SU-DHL-6 (cell line): ENCODE results near the gene SP3.

Experiments
- H2AFZ ChIP-seq: fragments of 200-600 bp; sonication (generic); 2 replicates; pipeline ENCODE4 v1.6.1; 2014; ENCODE audit warnings: low read depth, mild to moderate bottlenecking, moderate library complexity, mixed read lengths, antibody characterized with exemption, low read length; ENCODE audit not compliant: severe bottlenecking
- H3F3A ChIP-seq: fragments of 200-600 bp; shearing (Covaris generic); 2 replicates; pipeline ENCODE4 v1.6.0; 2016; ENCODE audit warnings: antibody characterized with exemption, mild to moderate bottlenecking; ENCODE audit not compliant: insufficient read depth
- H3K27ac ChIP-seq: fragments of 200-600 bp; sonication (generic); 2 replicates; pipeline ENCODE4 v1.5.1; 2016; ENCODE audit warnings: low read depth, mild to moderate bottlenecking, low read length, moderate library complexity, mixed read lengths
- H3K27me3 ChIP-seq: fragments of 200-600 bp; sonication (generic), shearing (Covaris generic); 2 replicates; pipeline ENCODE4 v1.6.0; 2014; ENCODE audit warnings: mild to moderate bottlenecking, low read length
- H3K36me3 ChIP-seq: fragments of 200-600 bp; sonication (generic); 2 replicates; pipeline ENCODE4 v1.6.1; 2014; ENCODE audit warnings: mild to moderate bottlenecking, low read length, mixed read lengths
- H3K4me2 ChIP-seq: fragments of 300-600, 200-600 bp; shearing (Covaris generic), sonication (generic); 2 replicates; pipeline ENCODE4 v1.6.0; 2014; ENCODE audit warnings: low read length, low read depth, mild to moderate bottlenecking; ENCODE audit not compliant: poor library complexity, severe bottlenecking
- H3K4me3 ChIP-seq: fragments of 200-600 bp; sonication (generic); 2 replicates; pipeline ENCODE4 v1.5.1; 2014; ENCODE audit warnings: antibody characterized with exemption, low read length, mild to moderate bottlenecking, mixed read lengths; ENCODE audit not compliant: insufficient read depth, poor library complexity, severe bottlenecking
- H3K79me2 ChIP-seq: fragments of 200-600 bp; sonication (generic); 2 replicates; pipeline ENCODE4 v1.6.1; 2014; ENCODE audit warnings: mild to moderate bottlenecking, low read length, moderate library complexity; ENCODE audit not compliant: insufficient read depth
- H3K9ac ChIP-seq: fragments of 200-600 bp; sonication (generic); 2 replicates; pipeline ENCODE4 v1.7.0; 2014; ENCODE audit warnings: mild to moderate bottlenecking, low read length
- H3K9me2 ChIP-seq: fragments of 200-600 bp; sonication (generic); replicated peaks from 2 replicates; pipeline ENCODE4 v1.6.1; 2014; ENCODE audit warnings: low read length; ENCODE audit not compliant: insufficient read depth
- H3K9me3 ChIP-seq: fragments of 200-600 bp; sonication (generic); 2 replicates; pipeline ENCODE4 v1.6.1; 2014; ENCODE audit warnings: low read length, mixed read lengths; ENCODE audit not compliant: insufficient read depth
- H4K20me1 ChIP-seq: fragments of 200-600 bp; sonication (generic); 2 replicates; pipeline ENCODE4 v1.6.1; 2014; ENCODE audit warnings: low read depth, mild to moderate bottlenecking, antibody characterized with exemption, low read length, moderate library complexity, mixed read lengths
- EZH2phosphoT487 ChIP-seq: fragments of 200-600 bp; sonication (generic), shearing (Covaris generic); conservative IDR thresholded peaks from 2 replicates; pipeline ENCODE4 v1.6.1; 2018; ENCODE audit warnings: mild to moderate bottlenecking, antibody characterized with exemption, low read length, moderate library complexity, mixed read lengths
- TF ChIP-seq, protein P1 (sequence below): fragments of 200-600 bp; sonication (generic); IDR thresholded peaks from one replicate; pipeline ENCODE4 v1.5.1; 2017; ENCODE audit warnings: antibody characterized with exemption, mild to moderate bottlenecking, low read length, moderate library complexity; ENCODE audit not compliant: insufficient read depth, poor library complexity, severe bottlenecking

Gene SP3

GRCh38 chr2:173989884-173990215, 24.7 kb upstream of the SP3 start:
- Histone ChIP-seq H3K9me2 (no peaks in the 10 kb centered on the region), H3K36me3 (no peaks in the 10 kb centered on the region), H3K4me3 (no peak overlapping the region), H4K20me1 (no peaks in the 10 kb centered on the region), H3K27ac (no peak overlapping the region), H3F3A (no peaks in the 10 kb centered on the region), H2AFZ (no peak overlapping the region), H3K79me2 (no peaks in the 10 kb centered on the region), H3K9ac (no peak overlapping the region), H3K27me3 (no peaks in the 10 kb centered on the region), H3K4me2 (no peak overlapping the region), H3K9me3 (no peaks in the 10 kb centered on the region)
- TF ChIP-seq, protein P1, sequence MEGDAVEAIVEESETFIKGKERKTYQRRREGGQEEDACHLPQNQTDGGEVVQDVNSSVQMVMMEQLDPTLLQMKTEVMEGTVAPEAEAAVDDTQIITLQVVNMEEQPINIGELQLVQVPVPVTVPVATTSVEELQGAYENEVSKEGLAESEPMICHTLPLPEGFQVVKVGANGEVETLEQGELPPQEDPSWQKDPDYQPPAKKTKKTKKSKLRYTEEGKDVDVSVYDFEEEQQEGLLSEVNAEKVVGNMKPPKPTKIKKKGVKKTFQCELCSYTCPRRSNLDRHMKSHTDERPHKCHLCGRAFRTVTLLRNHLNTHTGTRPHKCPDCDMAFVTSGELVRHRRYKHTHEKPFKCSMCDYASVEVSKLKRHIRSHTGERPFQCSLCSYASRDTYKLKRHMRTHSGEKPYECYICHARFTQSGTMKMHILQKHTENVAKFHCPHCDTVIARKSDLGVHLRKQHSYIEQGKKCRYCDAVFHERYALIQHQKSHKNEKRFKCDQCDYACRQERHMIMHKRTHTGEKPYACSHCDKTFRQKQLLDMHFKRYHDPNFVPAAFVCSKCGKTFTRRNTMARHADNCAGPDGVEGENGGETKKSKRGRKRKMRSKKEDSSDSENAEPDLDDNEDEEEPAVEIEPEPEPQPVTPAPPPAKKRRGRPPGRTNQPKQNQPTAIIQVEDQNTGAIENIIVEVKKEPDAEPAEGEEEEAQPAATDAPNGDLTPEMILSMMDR, result no peak
- no peak for TF ChIP-seq EZH2phosphoT487

DNA sequence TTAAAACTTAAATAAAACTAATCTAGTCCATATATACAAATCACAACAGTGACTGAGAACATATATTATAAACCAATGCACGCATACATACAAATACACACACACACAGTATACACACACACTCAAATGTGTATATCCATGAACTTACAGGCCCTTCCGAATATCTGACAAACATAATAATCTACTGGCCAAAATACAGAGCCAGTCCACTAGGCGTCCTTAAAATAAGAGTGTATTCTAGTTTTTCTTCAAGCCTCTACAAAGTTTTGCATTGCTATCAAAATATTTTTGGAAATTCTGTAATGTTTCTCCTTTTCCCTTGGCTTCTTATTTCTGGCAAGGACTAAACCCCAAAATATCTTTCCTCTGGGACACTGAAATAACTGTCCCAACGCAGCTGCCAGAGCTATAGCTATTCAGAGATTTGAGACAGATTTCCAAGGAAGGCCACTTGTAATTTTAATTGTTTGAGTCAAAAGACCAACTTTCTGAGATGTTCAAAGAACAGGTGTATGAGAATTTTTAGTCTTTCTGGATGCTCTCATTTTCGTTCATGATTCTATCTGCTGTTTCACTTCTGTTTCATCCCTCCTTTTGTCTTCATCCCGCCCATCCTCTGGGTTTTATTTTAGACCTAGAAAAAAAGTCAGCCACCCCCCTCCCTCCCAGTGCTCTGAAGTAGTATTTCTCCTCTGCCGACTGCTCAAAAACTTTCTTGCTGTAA, 24.1 kb upstream of the SP3 start:
- Histone ChIP-seq H3F3A (no peaks in the 10 kb centered on the region), H3K4me2 (no peak overlapping the region), H3K9ac (no peak overlapping the region), H3K9me3 (no peaks in the 10 kb centered on the region), H3K27me3 (no peaks in the 10 kb centered on the region), H3K27ac (no peak overlapping the region), H3K4me3 (no peak overlapping the region), H3K36me3 (no peaks in the 10 kb centered on the region), H3K79me2 (no peaks in the 10 kb centered on the region), H3K9me2 (no peaks in the 10 kb centered on the region), H2AFZ (no peak overlapping the region), H4K20me1 (no peaks in the 10 kb centered on the region)
- TF ChIP-seq, protein P1, result no peak
- no peak for TF ChIP-seq EZH2phosphoT487

- Histone ChIP-seq H3K4me3 (no peak overlapping the region), H4K20me1 (no peaks in the 10 kb centered on the region), H3F3A (no peaks in the 10 kb centered on the region), H3K9me2 (no peaks in the 10 kb centered on the region), H3K27ac (no peak overlapping the region), H3K4me2 (no peak overlapping the region), H3K9me3 (no peaks in the 10 kb centered on the region), H3K79me2 (no peaks in the 10 kb centered on the region), H2AFZ (no peak overlapping the region), H3K36me3 (no peaks in the 10 kb centered on the region), H3K9ac (no peak overlapping the region), H3K27me3 (no peaks in the 10 kb centered on the region)
- TF ChIP-seq EZH2phosphoT487, result no peak
- TF ChIP-seq, protein P1, result no peak
These were observed 21.6 kb upstream of the SP3 start for GRCh38 chr2:173986805-173987204.
